ENCODE measurements around the gene SLC25A47.
"Not testable (repeated sequence)": the region's sequence is repeated elsewhere in the genome, so short reads cannot be mapped to it uniquely, and the experiment has no call there.

SLC25A47 gene

GRCh38 chr14:100336618-100337530 lies 13.7 kb downstream of the SLC25A47 start:
- Histone ChIP-seq H3K36me3 (ENCODE audit: control insufficient read depth, insufficient read depth, low read length) (peaks cover 31% of the 10 kb centered on the region), H3K4me1 (ENCODE audit: control insufficient read depth, insufficient read depth, low read length) (no peaks in the 10 kb centered on the region), H3K9me3 (ENCODE audit: control insufficient read depth, insufficient read depth, low read length) (no peaks in the 10 kb centered on the region), H3K27me3 (ENCODE audit: control insufficient read depth, insufficient read depth, low read length) (no peaks in the 10 kb centered on the region), H3K27ac (ENCODE audit: low read length) (no peak overlapping the region), H3K4me3 (ENCODE audit: low read length) (no peak overlapping the region)
- no peak for DNase-seq (ENCODE audit: low read depth, low spot score)
- WGBS (ENCODE audit: insufficient coverage, insufficient read length) = no CpG with 5 or more reads among the region's 18 CpGs

GRCh38 chr14:100339766-100340422 lies 16.8 kb downstream of the SLC25A47 start:
- no CpG with 5 or more reads among the region's 6 CpGs for WGBS (ENCODE audit: insufficient coverage, insufficient read length)
- no peak for DNase-seq (ENCODE audit: low read depth, low spot score)
- H3K27ac ChIP-seq (ENCODE audit: low read length) = no peak overlapping the region
- no peaks in the 10 kb centered on the region for H3K4me1 ChIP-seq (ENCODE audit: control insufficient read depth, insufficient read depth, low read length)
- no peaks in the 10 kb centered on the region for H3K27me3 ChIP-seq (ENCODE audit: control insufficient read depth, insufficient read depth, low read length)
- peaks cover 27% of the 10 kb centered on the region for H3K36me3 ChIP-seq (ENCODE audit: control insufficient read depth, insufficient read depth, low read length)
- H3K4me3 ChIP-seq (ENCODE audit: low read length) = no peak overlapping the region
- no peaks in the 10 kb centered on the region for H3K9me3 ChIP-seq (ENCODE audit: control insufficient read depth, insufficient read depth, low read length)

DNA sequence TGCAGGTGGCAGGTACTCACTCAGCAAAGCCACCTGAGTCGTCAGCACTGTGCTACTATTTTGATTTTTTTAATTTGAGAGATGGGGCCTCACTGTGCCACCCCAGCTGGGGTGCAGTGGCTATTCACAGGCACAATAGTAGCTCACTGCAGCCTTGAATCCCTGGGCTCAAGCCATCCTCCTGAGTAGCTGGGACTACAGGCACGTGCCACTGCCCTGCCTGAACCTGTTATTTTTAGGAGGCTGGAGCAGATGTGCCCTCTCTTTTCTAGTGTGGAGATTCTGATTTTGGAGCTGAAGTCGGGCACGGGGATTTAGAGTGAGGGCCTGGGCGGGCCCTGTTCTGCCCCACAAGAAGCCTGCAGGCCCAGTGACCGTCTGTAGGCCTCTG lies 17.3 kb downstream of the SLC25A47 start:
- H3K27me3 ChIP-seq (ENCODE audit: control insufficient read depth, insufficient read depth, low read length) = no peaks in the 10 kb centered on the region
- DNase-seq (ENCODE audit: low read depth, low spot score) = no peak
- no CpG with 5 or more reads among the region's 6 CpGs for WGBS (ENCODE audit: insufficient coverage, insufficient read length)
- H3K9me3 ChIP-seq (ENCODE audit: control insufficient read depth, insufficient read depth, low read length) = no peaks in the 10 kb centered on the region
- peaks cover 26% of the 10 kb centered on the region for H3K36me3 ChIP-seq (ENCODE audit: control insufficient read depth, insufficient read depth, low read length)
- no peak overlapping the region for H3K27ac ChIP-seq (ENCODE audit: low read length)
- H3K4me3 ChIP-seq (ENCODE audit: low read length) = no peak overlapping the region
- no peaks in the 10 kb centered on the region for H3K4me1 ChIP-seq (ENCODE audit: control insufficient read depth, insufficient read depth, low read length)

DNA sequence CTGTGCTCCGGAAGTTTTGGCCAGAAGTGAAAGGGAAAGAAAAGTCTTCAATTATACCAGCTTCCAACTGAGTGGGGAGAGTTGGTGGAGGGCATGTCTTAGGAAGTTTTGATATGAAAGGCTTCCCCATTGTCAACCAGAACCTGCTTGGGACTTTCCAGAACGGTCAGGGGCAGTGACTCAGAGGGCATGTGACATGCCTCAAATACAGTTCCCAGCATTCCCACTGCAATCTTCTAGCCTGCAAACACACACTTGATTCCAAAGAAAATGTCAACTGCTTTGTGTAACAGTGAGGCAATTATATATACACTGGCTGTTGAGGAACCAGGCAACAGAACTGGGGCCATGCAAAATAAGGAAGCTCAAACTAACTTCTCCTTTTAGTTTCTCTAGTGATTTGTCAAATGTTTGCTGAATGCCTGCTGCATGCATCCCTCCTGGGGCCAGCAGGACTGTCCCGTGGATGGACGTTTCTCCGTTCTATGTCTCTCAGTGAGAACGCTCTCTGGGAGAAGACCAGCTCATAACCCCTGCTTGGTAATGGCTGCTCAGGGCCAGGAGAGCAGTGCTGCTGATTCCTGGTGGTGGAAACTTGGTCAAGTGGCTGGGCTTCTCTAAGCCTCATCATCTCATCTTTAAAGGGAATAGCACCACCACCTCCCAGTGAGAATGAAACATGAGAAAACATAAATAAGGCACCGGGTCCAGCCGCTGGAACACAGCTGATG lies 18.3 kb downstream of the SLC25A47 start:
- Histone ChIP-seq H3K27me3 (ENCODE audit: control insufficient read depth, insufficient read depth, low read length) (no peaks in the 10 kb centered on the region), H3K4me1 (ENCODE audit: control insufficient read depth, insufficient read depth, low read length) (no peaks in the 10 kb centered on the region), H3K9me3 (ENCODE audit: control insufficient read depth, insufficient read depth, low read length) (no peaks in the 10 kb centered on the region), H3K27ac (ENCODE audit: low read length) (no peak overlapping the region), H3K36me3 (ENCODE audit: control insufficient read depth, insufficient read depth, low read length) (peaks cover 34% of the 10 kb centered on the region), H3K4me3 (ENCODE audit: low read length) (no peak overlapping the region)
- no CpG with 5 or more reads among the region's 8 CpGs for WGBS (ENCODE audit: insufficient coverage, insufficient read length)
- no peak for DNase-seq (ENCODE audit: low read depth, low spot score)

DNA sequence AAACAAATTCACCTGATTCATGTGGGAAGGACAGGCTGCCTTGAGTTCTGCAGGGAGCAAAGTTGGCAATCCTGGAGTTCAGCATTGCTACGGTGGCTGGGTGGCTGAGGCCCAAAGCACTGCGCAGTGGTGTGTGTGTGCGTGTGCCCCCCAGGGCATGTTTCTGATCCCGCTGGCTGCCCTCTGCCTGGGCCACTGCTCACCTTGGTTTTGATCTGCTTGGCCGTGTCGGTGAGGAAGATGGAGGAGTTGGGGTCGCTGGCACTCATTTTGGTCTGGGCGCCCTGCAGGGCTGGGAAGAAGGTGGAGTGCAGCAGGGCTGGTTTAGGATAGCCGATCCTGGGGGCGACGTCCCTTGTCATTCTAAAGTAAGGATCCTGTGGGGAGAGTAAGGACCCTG lies 19.1 kb downstream of the SLC25A47 start:
- WGBS (ENCODE audit: insufficient coverage, insufficient read length) = no CpG with 5 or more reads among the region's 11 CpGs
- no peak for DNase-seq (ENCODE audit: low read depth, low spot score)
- Histone ChIP-seq H3K4me3 (ENCODE audit: low read length) (no peak overlapping the region), H3K4me1 (ENCODE audit: control insufficient read depth, insufficient read depth, low read length) (no peaks in the 10 kb centered on the region), H3K9me3 (ENCODE audit: control insufficient read depth, insufficient read depth, low read length) (no peaks in the 10 kb centered on the region), H3K36me3 (ENCODE audit: control insufficient read depth, insufficient read depth, low read length) (peaks cover 35% of the 10 kb centered on the region), H3K27me3 (ENCODE audit: control insufficient read depth, insufficient read depth, low read length) (no peaks in the 10 kb centered on the region), H3K27ac (ENCODE audit: low read length) (no peak overlapping the region)

DNA sequence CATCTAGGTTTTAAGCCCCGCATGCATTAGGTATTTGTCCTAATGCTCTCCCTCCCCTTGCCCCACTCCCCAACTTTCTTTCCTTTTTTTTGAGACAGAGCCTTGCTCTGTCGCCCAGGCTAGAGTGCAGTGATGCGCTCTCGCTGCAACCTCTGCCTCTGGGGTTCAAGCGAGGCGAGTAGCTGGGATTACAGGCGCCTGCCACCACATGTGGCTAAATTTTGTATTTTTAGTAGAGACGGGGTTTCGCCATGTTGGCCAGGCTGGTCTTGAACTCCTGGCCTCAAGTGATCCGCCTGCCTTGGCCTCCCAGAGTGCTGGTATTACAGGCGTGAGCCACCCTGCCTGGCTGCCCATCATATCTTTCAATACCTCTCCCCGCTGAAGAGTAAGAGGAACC lies 19.7 kb downstream of the SLC25A47 start:
- WGBS (ENCODE audit: insufficient coverage, insufficient read length) = no CpG with 5 or more reads among the region's 12 CpGs
- DNase-seq (ENCODE audit: low read depth, low spot score); H3K27me3 ChIP-seq (ENCODE audit: control insufficient read depth, insufficient read depth, low read length); H3K27ac ChIP-seq (ENCODE audit: low read length); H3K4me1 ChIP-seq (ENCODE audit: control insufficient read depth, insufficient read depth, low read length); H3K4me3 ChIP-seq (ENCODE audit: low read length); H3K9me3 ChIP-seq (ENCODE audit: control insufficient read depth, insufficient read depth, low read length): not testable (repeated sequence)
- H3K36me3 ChIP-seq (ENCODE audit: control insufficient read depth, insufficient read depth, low read length) = peaks cover 36% of the 10 kb centered on the region

- H3K9me3 ChIP-seq (ENCODE audit: control insufficient read depth, insufficient read depth, low read length); H3K4me1 ChIP-seq (ENCODE audit: control insufficient read depth, insufficient read depth, low read length); H3K27ac ChIP-seq (ENCODE audit: low read length); DNase-seq (ENCODE audit: low read depth, low spot score); H3K27me3 ChIP-seq (ENCODE audit: control insufficient read depth, insufficient read depth, low read length); H3K4me3 ChIP-seq (ENCODE audit: low read length): not testable (repeated sequence)
- no CpG with 5 or more reads among the region's 35 CpGs for WGBS (ENCODE audit: insufficient coverage, insufficient read length)
- peaks cover 45% of the 10 kb centered on the region for H3K36me3 ChIP-seq (ENCODE audit: control insufficient read depth, insufficient read depth, low read length)
Measured at GRCh38 chr14:100344657-100345056, 21.5 kb downstream of the SLC25A47 start.

DNA sequence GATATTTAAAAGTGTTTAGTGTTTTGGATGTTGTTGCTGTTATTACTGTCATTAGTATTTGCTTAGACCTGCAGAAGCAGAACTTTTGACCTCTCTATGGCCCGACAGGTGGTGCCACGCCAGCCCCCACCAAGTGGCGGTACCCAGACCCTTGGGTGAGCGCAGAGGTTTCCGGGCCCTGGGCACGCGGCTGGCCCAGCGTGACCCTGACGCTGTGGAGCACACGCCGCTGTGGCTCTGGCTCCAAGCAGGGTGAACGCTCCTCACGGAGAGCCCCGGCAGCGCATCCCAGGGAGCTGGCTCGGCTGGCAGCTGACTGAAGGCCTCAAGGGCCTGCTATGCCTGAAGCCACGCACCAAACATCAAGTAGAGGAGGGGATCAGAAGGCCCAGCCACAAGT lies 22.6 kb downstream of the SLC25A47 start:
- Histone ChIP-seq H3K27me3 (ENCODE audit: control insufficient read depth, insufficient read depth, low read length) (no peaks in the 10 kb centered on the region), H3K36me3 (ENCODE audit: control insufficient read depth, insufficient read depth, low read length) (peaks cover 39% of the 10 kb centered on the region), H3K27ac (ENCODE audit: low read length) (no peak overlapping the region), H3K4me3 (ENCODE audit: low read length) (no peak overlapping the region), H3K9me3 (ENCODE audit: control insufficient read depth, insufficient read depth, low read length) (no peaks in the 10 kb centered on the region), H3K4me1 (ENCODE audit: control insufficient read depth, insufficient read depth, low read length) (no peaks in the 10 kb centered on the region)
- no peak for DNase-seq (ENCODE audit: low read depth, low spot score)
- no CpG with 5 or more reads among the region's 17 CpGs for WGBS (ENCODE audit: insufficient coverage, insufficient read length)

DNA sequence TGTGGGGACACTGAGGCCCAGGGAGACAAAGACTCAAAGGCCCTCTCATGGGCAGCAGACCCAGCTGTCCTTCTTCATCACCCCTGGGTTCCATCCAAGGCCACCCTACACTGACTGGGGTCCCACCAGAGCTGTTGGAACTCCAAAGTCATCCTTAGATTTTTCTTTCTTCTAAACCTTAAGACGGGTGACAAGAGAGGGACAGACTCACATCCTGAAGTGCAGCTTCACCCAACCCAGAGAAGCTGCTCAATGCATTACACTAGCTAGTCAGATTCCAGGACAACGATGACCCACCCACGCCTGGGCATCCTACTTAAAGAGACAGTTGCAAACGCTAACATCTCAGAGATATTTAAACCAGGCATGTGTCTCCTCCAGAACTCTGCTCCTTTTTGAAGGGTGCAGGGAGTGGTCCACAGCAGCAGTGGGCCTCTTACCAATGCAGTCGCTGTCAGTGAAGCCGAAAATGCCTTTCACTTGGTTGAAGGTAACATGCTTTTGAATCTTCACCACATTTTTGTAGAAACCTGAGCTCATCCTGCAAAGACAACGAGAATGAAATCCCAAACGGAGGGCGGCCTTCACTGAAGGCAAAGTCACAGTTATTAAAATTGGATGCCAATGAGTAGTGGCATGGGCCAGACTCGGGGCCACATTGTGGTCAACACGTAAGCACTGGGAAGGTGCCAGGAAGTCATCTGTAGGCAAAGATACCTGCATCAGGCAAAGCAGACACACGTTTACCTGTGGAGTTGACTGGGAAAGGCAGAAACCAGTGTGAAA lies 23.4 kb downstream of the SLC25A47 start:
- H3K9me3 ChIP-seq (ENCODE audit: control insufficient read depth, insufficient read depth, low read length) = no peaks in the 10 kb centered on the region
- no peak overlapping the region for H3K27ac ChIP-seq (ENCODE audit: low read length)
- WGBS (ENCODE audit: insufficient coverage, insufficient read length) = no CpG with 5 or more reads among the region's 12 CpGs
- H3K27me3 ChIP-seq (ENCODE audit: control insufficient read depth, insufficient read depth, low read length) = no peaks in the 10 kb centered on the region
- DNase-seq (ENCODE audit: low read depth, low spot score) = no peak
- H3K4me1 ChIP-seq (ENCODE audit: control insufficient read depth, insufficient read depth, low read length) = no peaks in the 10 kb centered on the region
- peaks cover 39% of the 10 kb centered on the region for H3K36me3 ChIP-seq (ENCODE audit: control insufficient read depth, insufficient read depth, low read length)
- H3K4me3 ChIP-seq (ENCODE audit: low read length) = no peak overlapping the region

- WGBS (ENCODE audit: insufficient coverage, insufficient read length) = no CpG with 5 or more reads among the region's 12 CpGs
- H3K27me3 ChIP-seq (ENCODE audit: control insufficient read depth, insufficient read depth, low read length) = no peaks in the 10 kb centered on the region
- H3K9me3 ChIP-seq (ENCODE audit: control insufficient read depth, insufficient read depth, low read length) = no peaks in the 10 kb centered on the region
- H3K4me1 ChIP-seq (ENCODE audit: control insufficient read depth, insufficient read depth, low read length) = no peaks in the 10 kb centered on the region
- no peak overlapping the region for H3K4me3 ChIP-seq (ENCODE audit: low read length)
- no peak overlapping the region for H3K27ac ChIP-seq (ENCODE audit: low read length)
- DNase-seq (ENCODE audit: low read depth, low spot score) = no peak
- H3K36me3 ChIP-seq (ENCODE audit: control insufficient read depth, insufficient read depth, low read length) = peaks cover 35% of the 10 kb centered on the region
Measured at GRCh38 chr14:100348253-100348729, 25.2 kb downstream of the SLC25A47 start.
